GM23248 (cell line): ENCODE measurements around the gene TCF7L2.

Experiments
- EZH2 ChIP-seq: fragments of 200-600 bp; sonication (generic); IDR thresholded peaks from 2 replicates; pipeline ENCODE4 v1.6.1; 2018; ENCODE audit warnings: antibody characterized with exemption, mild to moderate bottlenecking; ENCODE audit not compliant: insufficient read depth, poor library complexity, severe bottlenecking
- EZH2phosphoT487 ChIP-seq: fragments of 200-600 bp; sonication (generic); IDR thresholded peaks from 2 replicates; pipeline ENCODE4 v1.6.1; 2018; ENCODE audit warnings: antibody characterized with exemption, moderate library complexity, mild to moderate bottlenecking, low read depth; ENCODE audit not compliant: insufficient read depth

DNA sequence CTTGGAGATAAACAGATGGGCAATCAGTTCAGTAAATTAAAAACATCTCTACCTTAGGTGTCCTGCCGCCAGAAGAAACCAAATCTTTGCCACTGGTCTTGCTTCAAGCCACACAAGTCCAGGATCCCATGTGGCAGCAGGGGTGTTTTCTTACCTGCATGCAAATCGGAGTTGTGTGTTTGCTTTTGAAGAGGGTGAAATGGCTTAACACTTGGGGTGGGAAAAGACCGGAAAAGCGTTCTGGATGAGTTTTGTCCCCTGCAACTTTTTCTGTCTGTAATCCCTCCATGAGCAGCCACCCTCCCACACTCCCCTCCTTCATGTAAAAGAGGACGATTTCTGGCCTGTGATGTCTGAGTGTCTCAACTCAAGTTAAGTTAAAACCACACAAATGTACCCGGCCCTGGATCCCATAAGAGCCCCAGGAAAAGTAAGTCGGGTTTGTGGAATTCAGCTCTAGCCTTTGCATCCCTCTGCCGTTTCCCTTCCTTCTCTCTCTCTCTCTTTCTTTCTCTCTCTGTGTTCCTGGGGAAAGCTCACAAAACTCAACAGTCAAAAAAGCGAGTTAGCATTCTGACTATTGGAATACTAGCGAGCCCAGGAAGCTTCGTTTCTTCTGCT, 178.5 kb downstream of the TCF7L2 start:
- no peak for TF ChIP-seq EZH2
- TF ChIP-seq EZH2phosphoT487, result no peak
